Fibroblast of peridontal ligament (primary cell): ENCODE results near the gene GJA5.
"Not testable (repeated sequence)": the region's sequence is repeated elsewhere in the genome, so short reads cannot be mapped to it uniquely, and the experiment has no call there.

Experiments used
- DNase-seq: peaks from one replicate; pipeline ENCODE4 v3.0.0-alpha.2; 2010; ENCODE audit errors: extremely low read depth

GJA5 gene

DNA sequence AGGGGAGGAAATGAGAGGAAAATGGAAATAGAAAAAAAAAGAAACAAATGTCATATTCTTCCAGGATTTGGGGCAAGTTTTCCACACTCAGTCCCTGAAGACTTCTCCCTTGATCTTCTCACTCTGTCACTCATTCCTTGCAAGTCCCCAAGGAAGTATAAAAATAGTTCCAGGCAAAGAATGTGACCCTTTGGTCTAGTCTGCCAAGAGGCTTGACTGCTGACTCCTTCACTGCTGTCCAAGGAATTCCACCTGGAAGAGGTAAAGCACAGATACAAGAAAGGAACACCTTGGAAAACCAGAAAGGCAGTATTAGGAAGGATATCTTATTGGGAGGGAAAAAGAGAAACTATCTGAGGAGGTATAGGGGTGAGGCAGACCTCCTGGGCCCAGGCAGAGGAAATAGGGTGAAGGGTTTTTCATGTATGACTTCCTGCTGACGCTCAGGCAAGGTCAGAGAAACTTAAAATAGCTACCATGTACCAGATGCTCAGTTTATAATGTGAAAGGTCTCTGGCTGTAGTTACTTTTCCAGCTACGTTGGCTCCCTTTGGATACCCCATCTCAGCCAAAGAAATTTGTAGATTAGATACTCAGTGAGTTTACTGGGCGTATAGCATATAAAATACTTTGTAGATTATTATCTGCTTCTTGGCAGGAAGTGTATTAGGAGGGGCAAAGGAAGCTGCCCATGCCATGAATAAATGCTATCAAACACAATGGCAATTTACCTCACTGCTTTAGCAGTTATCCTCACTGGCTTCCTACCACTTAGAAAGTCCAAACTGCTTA is 2.0 kb upstream of the GJA5 start:
- no peak for DNase-seq

- no peak for DNase-seq
Observed at GRCh38 chr1:147758379-147759100, 1.9 kb downstream of the GJA5 start.

DNA sequence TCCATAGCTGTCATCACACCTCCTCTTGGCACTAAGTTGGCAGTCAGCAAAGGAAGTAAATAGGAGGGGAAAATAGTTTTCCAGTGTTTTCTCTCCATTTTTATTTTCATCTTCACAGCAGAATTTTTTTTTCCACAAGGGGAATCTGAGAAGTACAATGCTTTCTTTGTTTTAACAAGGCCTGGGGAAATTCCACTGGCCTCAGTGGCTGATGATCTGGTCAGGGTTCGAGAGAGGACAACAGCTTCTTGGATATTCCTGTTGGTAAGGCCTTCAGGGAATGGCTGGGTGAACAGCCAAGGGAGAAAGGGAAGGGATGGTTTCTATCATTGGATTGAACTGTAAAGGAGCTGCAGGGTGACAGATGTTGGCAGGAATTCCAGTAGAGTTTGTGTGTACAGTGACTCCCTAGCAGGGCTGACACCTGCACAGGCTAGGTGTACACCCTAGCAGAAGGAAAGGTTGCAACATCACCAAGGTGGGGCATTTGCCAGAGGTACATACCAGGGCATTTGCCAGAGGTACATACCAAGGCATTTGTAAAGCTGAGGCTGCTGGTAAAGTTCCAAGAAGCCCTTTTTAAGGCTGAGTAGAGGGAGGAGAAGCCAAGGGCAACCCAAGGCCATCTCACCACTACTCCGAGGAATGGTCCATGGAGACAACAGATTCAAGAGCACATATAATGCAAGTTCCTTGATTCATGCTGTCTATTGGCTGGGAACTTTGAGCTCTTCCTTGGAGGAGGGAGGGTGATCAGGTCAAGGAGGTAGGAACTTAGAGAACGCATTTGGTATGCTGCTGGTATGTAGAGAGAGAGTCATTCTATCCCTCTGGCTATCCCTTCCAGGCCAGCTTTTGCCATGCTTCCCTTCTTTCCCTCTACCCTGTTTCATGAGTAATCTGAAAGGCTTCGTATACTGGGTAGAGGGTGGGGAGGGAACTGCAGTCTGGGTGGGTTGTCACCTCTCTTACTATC is 3.1 kb downstream of the GJA5 start:
- DNase-seq = no peak

- DNase-seq = no peak
Observed at GRCh38 chr1:147756341-147756740, 4.1 kb downstream of the GJA5 start.

DNA sequence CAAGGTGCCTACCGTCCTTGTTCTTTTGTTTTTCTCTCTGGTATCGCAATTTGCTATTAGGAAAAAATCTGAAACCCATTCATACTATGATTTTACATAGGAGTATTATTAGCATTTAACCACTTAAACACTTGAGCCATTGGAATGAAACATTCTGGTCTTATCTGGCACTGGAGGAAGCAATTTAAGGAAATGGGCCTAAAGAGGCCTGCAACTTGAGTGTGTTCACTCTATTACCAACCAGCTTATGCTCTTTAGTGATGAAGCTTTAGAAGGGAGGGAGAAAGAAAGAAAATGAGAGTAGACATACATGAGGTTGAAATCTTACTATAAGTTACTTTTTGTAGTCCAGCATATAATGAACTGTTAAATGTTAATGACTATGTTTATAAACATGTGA is 5.7 kb downstream of the GJA5 start:
- DNase-seq = no peak

DNA sequence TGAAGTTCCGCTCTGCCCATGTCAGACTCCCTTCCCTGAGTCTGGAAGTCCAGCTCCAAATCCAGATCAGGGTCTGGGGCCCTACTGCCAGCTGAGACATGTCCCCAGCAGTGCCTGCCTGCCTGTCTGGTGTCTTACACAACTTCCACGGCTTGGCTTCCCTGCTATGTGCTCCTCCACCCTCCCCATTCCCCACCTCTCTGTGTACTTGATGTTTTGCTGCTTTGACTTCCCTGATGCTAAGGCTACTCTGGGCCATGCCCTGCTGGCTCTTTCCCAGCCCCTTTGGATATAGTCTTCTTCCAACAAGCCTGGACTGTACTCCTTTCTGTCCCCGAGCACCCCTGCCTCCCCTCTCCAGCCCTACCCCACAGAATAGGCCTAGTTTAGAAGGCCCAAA is 7.3 kb downstream of the GJA5 start:
- no peak for DNase-seq

- no peak for DNase-seq
Observed at GRCh38 chr1:147752511-147752910, 7.9 kb downstream of the GJA5 start.

DNA sequence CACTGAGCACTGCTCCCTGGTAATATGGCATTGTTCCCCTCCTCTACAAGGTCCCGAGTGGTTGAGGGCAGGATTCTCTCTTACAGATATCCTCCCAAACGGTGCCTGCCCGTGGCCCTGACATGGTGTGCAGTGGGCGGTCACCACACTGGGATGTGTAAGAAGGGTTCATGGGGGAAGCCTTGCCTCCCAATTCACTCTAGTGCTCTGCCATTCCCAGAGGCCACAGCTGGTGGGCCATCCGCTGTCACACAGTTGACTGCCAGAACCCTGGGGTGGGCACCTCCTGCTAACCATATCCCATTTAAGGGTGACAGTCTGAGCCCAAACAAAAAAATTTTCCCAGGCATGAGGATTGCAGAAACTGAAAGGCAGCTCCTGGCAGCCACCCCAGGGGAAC is 9.1 kb downstream of the GJA5 start:
- no peak for DNase-seq

- no peak for DNase-seq
Observed at GRCh38 chr1:147750618-147751217, 9.7 kb downstream of the GJA5 start.

- no peak for DNase-seq
Observed at GRCh38 chr1:147749792-147750191, 10.6 kb downstream of the GJA5 start.

DNA sequence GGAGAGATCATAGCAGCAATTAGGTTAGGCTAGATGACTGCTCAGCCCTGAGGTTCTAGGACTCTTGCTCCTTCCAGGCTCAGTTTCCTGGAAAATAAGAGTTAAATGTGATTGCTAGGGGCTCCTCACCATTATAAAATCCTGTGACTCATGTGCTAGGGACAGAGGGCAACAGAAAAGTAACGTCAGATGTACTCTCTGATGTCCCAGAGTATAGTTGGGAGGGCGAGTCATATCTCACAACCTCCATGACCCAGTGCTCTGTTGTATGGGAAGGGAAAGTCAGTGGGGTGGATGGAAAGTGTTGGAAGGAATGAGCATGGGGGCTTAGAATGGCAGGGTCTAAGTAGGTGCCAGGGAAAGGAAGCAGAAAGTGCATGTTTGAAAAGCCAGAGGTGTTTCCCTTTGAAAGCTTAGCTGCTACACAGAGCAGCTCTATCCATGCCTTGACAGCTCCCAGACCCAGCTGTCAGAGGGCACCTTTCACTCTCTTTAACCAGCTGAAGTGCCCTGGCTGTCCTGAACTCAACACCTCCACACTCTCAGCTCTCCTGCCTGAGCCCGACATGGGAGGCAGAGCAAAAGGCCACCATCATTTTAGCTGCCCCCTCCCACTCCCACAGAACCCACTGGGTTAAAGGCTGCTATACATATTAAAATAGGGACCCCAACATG is 11.6 kb downstream of the GJA5 start:
- no peak for DNase-seq

GRCh38 chr1:147747966-147748365 is 12.4 kb downstream of the GJA5 start:
- DNase-seq = no peak

DNA sequence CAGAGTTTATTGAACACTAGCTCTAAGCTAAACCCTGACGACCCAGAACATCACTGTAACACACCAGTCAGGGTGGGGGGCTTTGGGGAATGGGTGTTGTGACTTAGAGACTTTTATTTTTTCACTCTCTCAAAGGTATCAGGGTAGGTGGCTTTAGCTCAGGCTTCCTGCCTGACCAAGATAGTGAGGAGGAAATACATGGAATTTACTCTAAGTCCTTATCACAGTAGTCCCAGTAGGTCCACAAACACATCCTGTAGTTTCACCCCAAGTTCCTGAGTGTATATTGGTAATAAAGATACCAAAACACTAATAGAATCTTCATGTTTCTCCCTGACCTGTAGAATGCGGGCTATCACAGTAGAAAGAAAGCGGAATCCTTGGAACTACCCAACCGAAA is 15.1 kb downstream of the GJA5 start:
- DNase-seq = no peak

GRCh38 chr1:147741065-147741464 is 19.3 kb downstream of the GJA5 start:
- no peak for DNase-seq

DNA sequence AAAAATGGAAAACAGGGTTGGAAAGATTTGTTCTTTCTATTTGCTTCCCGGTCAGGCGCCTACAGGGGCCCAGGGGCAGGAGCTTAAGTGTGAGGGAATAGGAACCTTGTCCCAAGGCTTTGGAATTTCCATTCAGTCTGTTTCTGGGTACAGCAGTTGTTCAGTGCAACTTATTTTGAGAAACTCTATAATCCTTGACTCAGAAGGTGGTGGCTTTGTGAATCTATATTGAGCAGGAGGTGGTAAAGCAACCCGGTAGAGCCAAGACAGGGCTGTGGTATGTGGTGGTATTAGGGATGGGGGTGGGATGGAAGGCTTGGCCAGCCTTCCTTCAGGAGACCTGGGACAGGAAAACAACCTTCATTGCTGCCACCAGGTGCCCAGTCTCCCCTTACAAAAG is 20.0 kb downstream of the GJA5 start:
- DNase-seq = no peak

DNA sequence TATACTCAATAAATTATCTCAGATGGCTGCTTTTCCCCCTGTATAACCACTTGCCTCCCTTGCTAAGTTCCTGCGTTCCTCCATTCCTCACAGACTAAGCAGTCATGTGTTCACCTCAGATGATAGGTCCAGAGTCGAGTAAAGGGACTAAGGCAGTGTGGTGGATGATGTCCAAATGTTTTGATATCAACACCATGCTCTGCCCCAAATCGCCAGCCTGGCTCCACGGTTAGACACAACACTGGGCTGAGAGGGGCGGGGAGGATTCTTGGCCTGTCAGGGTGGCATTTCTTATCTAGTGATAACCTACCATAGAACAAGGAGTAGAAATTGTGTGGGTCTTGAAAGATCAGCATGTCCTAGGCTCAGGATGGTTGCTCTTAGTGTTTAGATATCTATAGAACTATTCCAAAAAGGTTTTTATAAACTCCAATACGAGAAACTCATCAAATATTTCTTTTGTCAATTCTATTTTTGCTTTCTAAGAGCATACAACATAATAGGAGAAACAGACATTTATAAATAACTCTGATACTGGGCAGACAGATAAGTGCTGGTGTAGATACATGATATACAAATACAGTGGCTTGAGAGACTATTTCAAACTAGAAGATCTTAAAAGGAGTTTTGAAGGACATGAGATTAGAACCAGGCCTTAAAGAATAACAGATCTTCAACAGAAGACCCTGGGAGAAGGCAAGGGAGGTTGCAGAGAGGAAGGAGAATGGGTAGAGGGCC is 21.5 kb downstream of the GJA5 start:
- DNase-seq = no peak

GRCh38 chr1:147738129-147738528 is 22.3 kb downstream of the GJA5 start:
- no peak for DNase-seq

DNA sequence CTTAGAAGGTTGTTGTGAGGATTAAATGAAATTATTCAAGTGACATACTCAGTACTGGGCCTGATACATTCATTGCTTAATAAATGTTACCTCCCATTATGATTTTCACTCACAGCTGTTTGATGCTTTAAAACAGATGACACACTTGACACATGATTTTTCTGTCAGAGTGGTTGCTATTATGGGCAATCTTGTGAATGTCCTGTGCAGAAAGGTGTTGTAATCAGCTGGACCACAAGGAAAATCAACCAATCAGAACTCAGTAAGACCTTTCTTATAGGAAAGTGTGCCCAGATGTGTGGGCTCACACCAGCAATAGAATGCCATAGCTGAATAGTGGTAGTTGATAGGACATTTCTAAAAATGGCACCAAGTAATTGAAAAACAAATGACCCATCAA is 23.5 kb downstream of the GJA5 start:
- DNase-seq = no peak

- no peak for DNase-seq
Observed at GRCh38 chr1:147735423-147735822, 25.0 kb downstream of the GJA5 start.

DNA sequence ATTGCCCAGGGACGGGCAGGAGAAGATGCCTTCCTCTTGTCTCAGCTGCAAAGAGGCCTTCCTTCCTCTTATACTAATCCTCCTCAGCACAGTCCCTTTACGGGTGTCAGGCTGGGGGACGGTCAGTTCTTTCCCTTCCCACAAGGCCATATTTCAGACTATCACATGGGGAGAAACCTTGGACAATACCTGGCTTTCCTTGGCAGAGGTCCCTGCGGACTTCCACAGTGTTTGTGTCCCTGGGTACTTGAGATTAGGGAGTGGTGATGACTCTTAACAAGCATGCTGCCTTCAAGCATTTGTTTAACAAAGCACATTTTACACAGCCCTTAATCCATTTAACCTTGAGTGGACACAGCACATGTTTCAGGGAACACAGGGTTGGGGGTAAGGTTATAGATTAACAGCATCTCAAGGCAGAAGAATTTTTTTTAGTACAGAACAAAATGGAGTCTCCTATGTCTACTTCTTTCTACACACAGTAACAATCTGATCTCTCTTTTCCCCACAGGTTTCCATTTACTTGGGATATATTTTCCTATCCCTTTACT is 26.0 kb downstream of the GJA5 start:
- not testable (repeated sequence) for DNase-seq
